Neural progenitor cell (in vitro differentiated cells): Measurements from ENCODE around the gene HILPDA.

Source experiments
- EZH2 ChIP-seq: fragments of 200-600 bp; sonication (generic); IDR thresholded peaks from 2 replicates; pipeline ENCODE4 v1.6.1; 2017; ENCODE audit warnings: antibody characterized with exemption, mild to moderate bottlenecking, moderate library complexity
- TF ChIP-seq, protein P1 (sequence below): fragments of 200-600 bp; sonication (generic); IDR thresholded peaks from 2 replicates; pipeline ENCODE4 v1.5.1; 2017; ENCODE audit warnings: antibody characterized with exemption, mild to moderate bottlenecking

DNA sequence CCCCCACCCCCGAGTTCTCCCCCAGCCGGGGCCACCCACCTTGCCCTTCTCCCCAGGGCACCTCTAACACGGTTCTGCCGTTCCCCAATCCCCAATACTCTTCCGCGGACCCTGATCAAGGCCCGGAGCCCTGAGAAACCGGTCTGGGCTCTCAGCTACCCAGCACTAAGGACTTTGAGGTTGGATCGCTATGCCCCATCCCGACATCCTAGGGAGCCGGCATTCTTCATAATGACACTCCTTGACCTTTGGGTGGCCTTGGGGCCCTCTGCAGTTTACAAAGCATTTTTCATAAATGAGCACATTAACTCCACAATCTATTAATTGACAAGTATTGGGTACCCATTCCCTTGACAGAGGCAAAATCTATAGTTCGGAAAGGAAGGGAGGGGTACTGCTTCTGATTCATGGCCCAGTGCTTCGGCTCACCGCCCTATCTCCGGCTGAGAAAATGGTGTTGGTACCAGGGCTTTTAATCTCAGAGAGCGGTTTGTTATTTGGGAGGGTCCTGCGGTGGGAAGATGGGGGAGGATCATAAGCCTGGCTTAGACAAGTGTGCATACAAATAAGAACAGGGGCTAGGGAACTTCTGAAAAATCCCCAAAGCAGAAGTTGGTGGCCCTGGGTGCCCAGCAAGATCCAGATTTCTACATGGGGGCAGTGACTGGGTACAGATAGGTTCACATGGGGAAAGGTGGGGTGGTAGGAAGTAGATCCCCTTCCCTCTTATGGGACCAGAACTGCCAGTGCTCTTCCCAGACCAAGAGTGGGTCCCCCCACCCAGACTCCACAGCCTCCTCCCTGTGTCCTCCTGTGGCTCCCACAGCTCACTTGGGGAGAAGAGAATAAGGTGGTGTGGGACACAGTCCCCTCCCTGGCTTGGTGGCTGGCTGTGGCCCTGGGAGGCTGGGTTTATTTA, 49.1 kb upstream of the HILPDA start:
- TF ChIP-seq, protein P1, sequence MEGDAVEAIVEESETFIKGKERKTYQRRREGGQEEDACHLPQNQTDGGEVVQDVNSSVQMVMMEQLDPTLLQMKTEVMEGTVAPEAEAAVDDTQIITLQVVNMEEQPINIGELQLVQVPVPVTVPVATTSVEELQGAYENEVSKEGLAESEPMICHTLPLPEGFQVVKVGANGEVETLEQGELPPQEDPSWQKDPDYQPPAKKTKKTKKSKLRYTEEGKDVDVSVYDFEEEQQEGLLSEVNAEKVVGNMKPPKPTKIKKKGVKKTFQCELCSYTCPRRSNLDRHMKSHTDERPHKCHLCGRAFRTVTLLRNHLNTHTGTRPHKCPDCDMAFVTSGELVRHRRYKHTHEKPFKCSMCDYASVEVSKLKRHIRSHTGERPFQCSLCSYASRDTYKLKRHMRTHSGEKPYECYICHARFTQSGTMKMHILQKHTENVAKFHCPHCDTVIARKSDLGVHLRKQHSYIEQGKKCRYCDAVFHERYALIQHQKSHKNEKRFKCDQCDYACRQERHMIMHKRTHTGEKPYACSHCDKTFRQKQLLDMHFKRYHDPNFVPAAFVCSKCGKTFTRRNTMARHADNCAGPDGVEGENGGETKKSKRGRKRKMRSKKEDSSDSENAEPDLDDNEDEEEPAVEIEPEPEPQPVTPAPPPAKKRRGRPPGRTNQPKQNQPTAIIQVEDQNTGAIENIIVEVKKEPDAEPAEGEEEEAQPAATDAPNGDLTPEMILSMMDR, result no peak
- TF ChIP-seq EZH2, result no peak
